GM18870 (cell line): Measurements from ENCODE around the gene PPP1R12A.
"Not testable (repeated sequence)": the region's sequence is repeated elsewhere in the genome, so short reads cannot be mapped to it uniquely, and the experiment has no call there.

ENCODE experiments used
- ATAC-seq: cut with Tn5 transposase; IDR thresholded peaks from one replicate; pipeline ENCODE4 v1.9.1; 2021; ENCODE audit warnings: moderate library complexity; ENCODE audit not compliant: unreplicated experiment

PPP1R12A gene

DNA sequence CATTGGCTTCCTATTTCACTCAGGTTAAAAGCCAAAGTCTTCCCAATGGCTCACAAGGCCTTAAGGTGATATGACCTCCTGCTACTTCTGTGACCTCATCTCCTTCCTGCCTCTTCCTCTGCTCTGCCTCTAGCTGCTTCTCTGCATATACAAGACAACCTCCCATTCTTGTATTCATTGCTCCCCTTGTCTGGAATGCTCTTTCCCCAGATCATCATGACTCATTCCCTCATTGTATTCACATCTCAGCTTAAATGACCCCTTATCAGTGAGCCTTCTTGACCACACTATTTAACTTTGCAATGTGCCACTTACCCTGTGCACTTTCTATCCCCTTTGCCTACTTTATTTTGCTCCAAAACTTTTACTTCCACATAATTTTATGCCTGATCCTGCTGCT lies 90.2 kb downstream of the PPP1R12A start:
- no peak for ATAC-seq

DNA sequence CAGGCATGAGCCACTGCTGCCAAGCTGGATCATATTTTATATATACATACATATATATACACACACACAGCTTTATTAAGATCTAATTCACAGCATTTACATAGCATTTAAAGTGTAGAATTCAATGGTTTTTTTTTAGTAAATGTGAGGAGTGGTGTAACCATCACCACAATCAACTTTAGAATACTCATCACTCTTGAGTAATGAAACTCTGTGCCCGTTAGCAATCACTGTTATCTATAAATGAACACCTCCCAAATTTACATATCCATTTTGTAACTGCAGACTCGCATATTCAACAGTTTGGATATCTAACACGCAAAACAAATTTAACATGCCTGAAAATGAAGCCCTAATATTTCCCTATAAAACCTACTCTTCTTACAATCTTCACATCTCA lies 90.9 kb downstream of the PPP1R12A start:
- ATAC-seq = no peak

DNA sequence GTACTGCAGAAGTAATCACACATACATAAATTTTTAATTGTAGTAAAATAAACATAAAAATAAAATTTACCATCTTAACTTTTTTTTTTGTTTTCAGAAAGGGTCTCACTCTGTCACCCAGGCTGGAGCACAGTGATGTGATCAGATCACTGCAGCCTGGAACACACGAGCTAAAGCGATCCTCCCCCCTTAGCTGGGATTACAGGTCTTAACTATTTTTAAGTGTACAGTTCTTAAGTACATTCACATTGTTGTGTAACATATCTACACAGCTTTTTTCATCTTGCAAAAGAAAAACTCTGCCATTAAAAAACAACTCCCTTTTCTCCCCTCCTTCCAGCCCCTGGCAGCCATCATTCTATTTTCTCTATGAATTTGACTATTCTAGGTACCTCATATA lies 92.3 kb downstream of the PPP1R12A start:
- ATAC-seq = no peak

- ATAC-seq = no peak
These were observed 93.0 kb downstream of the PPP1R12A start for GRCh38 chr12:79841878-79842265.

- no peak for ATAC-seq
These were observed 93.5 kb downstream of the PPP1R12A start for GRCh38 chr12:79841248-79841877.

DNA sequence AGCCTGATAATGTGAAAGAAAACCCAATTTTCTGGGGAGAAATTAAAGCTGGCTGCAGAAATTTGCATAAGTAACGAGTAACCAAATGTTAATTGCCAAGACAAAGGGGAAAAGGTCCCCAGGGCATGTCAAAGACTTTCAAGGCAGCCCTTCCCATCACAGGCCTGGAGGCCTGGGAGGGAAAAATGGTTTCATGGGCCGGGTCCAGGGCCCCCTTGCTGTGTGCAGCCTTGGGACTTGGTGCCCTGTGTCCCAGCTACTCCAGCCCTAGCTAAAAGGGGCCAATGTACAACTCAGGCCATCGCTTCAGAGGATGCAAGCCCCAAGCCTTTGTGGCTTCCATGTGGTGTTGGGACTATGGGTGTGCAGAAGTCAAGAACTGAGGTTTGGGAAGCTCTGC lies 96.5 kb downstream of the PPP1R12A start:
- ATAC-seq = no peak

- no peak for ATAC-seq
These were observed 97.3 kb downstream of the PPP1R12A start for GRCh38 chr12:79837575-79837974.

GRCh38 chr12:79835377-79835843 lies 99.5 kb downstream of the PPP1R12A start:
- no peak for ATAC-seq

GRCh38 chr12:79834712-79835376 lies 100.1 kb downstream of the PPP1R12A start:
- no peak for ATAC-seq

DNA sequence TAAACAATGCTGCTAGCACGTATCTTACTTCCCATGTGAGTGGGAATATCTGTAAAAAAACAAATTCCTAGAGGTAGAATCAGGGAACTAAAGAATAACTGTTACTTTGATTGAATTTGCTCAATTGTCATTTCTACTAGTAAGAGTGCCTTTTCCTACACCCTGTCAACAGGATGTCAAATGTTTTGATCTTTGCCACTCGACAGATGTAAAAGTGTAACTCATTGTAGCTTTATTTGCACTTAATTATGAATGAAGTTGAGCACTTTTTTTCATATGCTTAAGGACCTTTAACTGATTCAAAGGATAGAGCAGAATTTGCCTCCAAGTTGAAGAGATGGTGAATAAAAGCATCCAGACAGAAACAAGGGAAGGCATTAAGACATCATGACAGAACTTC lies 104.5 kb downstream of the PPP1R12A start:
- ATAC-seq = no peak

- ATAC-seq = no peak
These were observed 106.0 kb downstream of the PPP1R12A start for GRCh38 chr12:79828924-79829323.

DNA sequence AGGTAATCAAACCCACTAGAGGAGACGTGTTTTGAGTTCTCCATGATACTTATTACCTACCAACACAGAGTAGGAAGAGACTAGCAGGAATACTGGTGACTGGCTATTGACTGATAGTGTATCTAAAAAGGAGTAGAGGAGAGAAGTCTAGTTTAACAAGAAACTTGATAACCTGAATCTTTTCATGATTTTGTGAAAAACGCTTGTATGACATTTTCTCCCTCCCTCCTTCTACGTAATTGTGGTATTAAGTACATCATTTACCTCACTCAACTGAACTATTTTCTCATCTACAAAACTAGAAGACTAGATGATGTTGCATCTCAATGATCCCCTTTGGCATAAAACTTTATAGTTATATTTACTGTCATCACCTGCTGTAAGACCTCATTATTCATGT lies 107.4 kb downstream of the PPP1R12A start:
- ATAC-seq = no peak

GRCh38 chr12:79826267-79827128 lies 108.4 kb downstream of the PPP1R12A start:
- ATAC-seq = no peak

- ATAC-seq = no peak
These were observed 112.4 kb downstream of the PPP1R12A start for GRCh38 chr12:79822475-79822874.

DNA sequence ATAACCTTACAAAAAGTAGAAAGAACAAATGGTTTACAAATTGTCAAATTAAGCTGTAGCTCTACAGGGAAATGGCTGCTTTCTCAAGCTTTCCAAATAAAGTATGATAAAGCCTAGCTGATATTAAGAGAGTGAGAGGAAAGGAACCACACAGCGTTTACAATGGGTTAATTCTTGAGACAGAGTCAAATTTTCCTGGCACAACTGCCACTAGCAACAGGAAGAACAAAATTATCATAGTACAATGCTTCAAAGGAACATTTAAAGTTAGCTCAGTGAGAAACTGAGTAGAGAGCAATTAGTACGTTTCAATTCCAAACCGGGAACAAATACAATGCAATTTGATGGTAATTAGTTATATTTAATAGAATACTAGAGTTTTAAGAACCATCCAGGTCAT lies 116.0 kb downstream of the PPP1R12A start:
- no peak for ATAC-seq

DNA sequence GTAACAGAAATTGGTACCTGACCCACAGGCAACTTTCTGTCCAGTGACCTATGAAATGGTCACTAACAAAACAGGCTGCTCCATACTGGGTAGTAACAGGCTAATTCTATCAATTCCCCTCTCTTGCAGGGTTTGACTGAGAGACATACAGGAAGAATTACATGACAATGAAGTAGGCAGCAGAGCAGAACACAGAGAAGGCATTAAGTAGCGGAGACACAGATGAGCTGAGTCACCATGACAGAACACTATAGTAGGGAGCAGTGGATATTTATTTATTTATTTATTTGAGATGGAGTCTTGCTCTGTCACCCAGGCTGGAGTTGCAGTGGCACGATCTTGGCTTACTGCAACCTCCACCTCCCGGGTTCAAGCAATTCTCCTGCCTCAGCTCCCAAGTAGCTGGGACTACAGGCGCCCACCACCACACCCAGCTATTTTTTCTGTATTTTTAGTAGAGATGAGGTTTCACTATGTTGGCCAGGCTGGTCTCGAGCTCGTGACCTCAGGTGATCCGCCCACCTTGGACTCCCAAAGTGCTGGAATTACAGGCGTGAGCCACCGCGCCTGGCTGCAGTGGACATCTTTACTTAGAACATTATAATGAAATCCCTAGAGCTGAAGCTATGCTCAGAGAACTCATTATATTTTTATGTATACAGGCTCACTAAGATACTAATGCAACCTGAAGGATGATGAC lies 150.4 kb downstream of the PPP1R12A start:
- not testable (repeated sequence) for ATAC-seq

- no peak for ATAC-seq
These were observed 152.6 kb downstream of the PPP1R12A start for GRCh38 chr12:79782172-79782900.

GRCh38 chr12:79778802-79779448 lies 156.0 kb downstream of the PPP1R12A start:
- no peak for ATAC-seq

GRCh38 chr12:79776111-79776510 lies 158.8 kb downstream of the PPP1R12A start:
- ATAC-seq = no peak
